HCT116 (cell line): ENCODE measurements around the gene HEATR3. TPM values are rescaled to one million over a fixed set of nuclear protein-coding genes. Genes with fewer than 3 reads are reported as not detected.

ENCODE experiments used
- ATAC-seq: fragments of 200-7000 bp; cut with Tn5 transposase; 2 replicates; pipeline ENCODE4 v1.9.1; 2020; ENCODE audit warnings: mild to moderate bottlenecking, moderate library complexity
- BruUV-seq: library from RNA; stranded (reverse); fragments of 400-500 nt; replicated peaks from 2 replicates; lab custom pipeline; 2021; lab: Mats Ljungman, UMichigan
- CTCF ChIA-PET: fragments of 300-600 bp; sonication (Branson Sonifier 250); formaldehyde crosslinking; loops from one replicate; lab custom pipeline; 2021; ENCODE audit warnings: antibody characterized with exemption; lab: Charles Lee
- POLR2A ChIA-PET: fragments of 300-600, 350-600 bp; sonication (Branson Sonifier 250); formaldehyde crosslinking; loops from one replicate; lab custom pipeline; 2021; ENCODE audit warnings: antibody characterized with exemption; lab: Charles Lee
- RAD21 ChIA-PET, 2 experiments: fragments of 300-600 bp; sonication (Branson Sonifier 250); formaldehyde crosslinking; loops; one replicate each; lab custom pipeline; 2023; ENCODE audit warnings: low total read pairs in 2 of 2; ENCODE audit not compliant: uncharacterized antibody in 2 of 2, unreplicated experiment in 2 of 2, low non-redundant PET in 1 of 2; lab: Charles Lee
- DNase-seq: peaks from one replicate; pipeline ENCODE4 v3.0.0-alpha.2; 2010; ENCODE audit warnings: low read depth, low spot score
- H2AFZ ChIP-seq: fragments of 200-600 bp; shearing (Covaris generic), sonication (generic); 2 replicates; pipeline ENCODE4 v1.6.1; 2017; ENCODE audit warnings: low read depth, mixed run types, mixed read lengths, antibody characterized with exemption, low read length; ENCODE audit not compliant: poor library complexity, severe bottlenecking
- H3K27ac ChIP-seq: 2 replicates; pipeline ENCODE4 v1.5.1; 2012; ENCODE audit warnings: low read depth, low read length
- H3K27me3 ChIP-seq: fragments of 200-600 bp; sonication (generic); 2 replicates; pipeline ENCODE4 v1.6.1; 2016; ENCODE audit warnings: mixed run types, low read length, mixed read lengths; ENCODE audit not compliant: insufficient read depth
- H3K36me3 ChIP-seq, 2 experiments: fragments of 200-500 bp in 1 of 2; fragments of 200-600 bp in 1 of 2; sonication (Bioruptor generic) in 1 of 2; sonication (generic) in 1 of 2; 2 replicates each; pipeline versions ENCODE4 v1.5.1 to v1.6.1; 2014 to 2016; ENCODE audit warnings: low read length in 2 of 2, inconsistent platforms in 1 of 2, mixed read lengths in 1 of 2, mixed run types in 1 of 2; ENCODE audit not compliant: insufficient read depth in 2 of 2, control insufficient read depth in 1 of 2
- H3K4me1 ChIP-seq, 2 experiments: fragments of 200-600 bp in 1 of 2; sonication (generic) in 1 of 2; 2 replicates each; pipeline versions ENCODE4 v1.5.1 to v1.6.1; 2012 to 2017; ENCODE audit warnings: low read length in 2 of 2, inconsistent platforms in 1 of 2, mild to moderate bottlenecking in 1 of 2, mixed read lengths in 1 of 2, mixed run types in 1 of 2, moderate library complexity in 1 of 2; ENCODE audit not compliant: insufficient read depth in 2 of 2, control insufficient read depth in 1 of 2
- H3K4me2 ChIP-seq: fragments of 200-600 bp; sonication (generic); 2 replicates; pipeline ENCODE4 v1.6.1; 2017; ENCODE audit warnings: mixed run types, low read length, mixed read lengths
- H3K4me3 ChIP-seq, 2 experiments: fragments of 200-600 bp in 1 of 2; sonication (generic) in 1 of 2; replicated peaks in 1 of 2; 2 replicates each; pipeline ENCODE4 v1.5.1; 2011 to 2016; ENCODE audit warnings: low read length in 2 of 2, control low read depth in 1 of 2, low read depth in 1 of 2, mild to moderate bottlenecking in 1 of 2, mixed read lengths in 1 of 2, mixed run types in 1 of 2
- H3K79me2 ChIP-seq: fragments of 200-600 bp; sonication (generic); 2 replicates; pipeline ENCODE4 v1.6.1; 2017; ENCODE audit warnings: mild to moderate bottlenecking, mixed run types, low read length, moderate library complexity, mixed read lengths; ENCODE audit not compliant: insufficient read depth
- H3K9ac ChIP-seq: fragments of 200-600 bp; sonication (generic); 2 replicates; pipeline ENCODE4 v1.6.1; 2016; ENCODE audit warnings: low read length, mixed read lengths
- H3K9me2 ChIP-seq: fragments of 200-600 bp; sonication (generic), shearing (Covaris generic); 2 replicates; pipeline ENCODE4 v1.6.1; 2017; ENCODE audit warnings: mixed run types, mild to moderate bottlenecking, moderate library complexity; ENCODE audit not compliant: insufficient read depth
- H3K9me3 ChIP-seq, 2 experiments: fragments of 200-500 bp in 1 of 2; fragments of 200-600 bp in 1 of 2; sonication (Bioruptor generic) in 1 of 2; sonication (generic) in 1 of 2; 2 replicates each; pipeline ENCODE4 v1.6.1; 2014 to 2017; ENCODE audit warnings: low read length in 2 of 2, mixed read lengths in 2 of 2, inconsistent platforms in 1 of 2, low read depth in 1 of 2, mild to moderate bottlenecking in 1 of 2, mixed run types in 1 of 2, moderate library complexity in 1 of 2; ENCODE audit not compliant: control insufficient read depth in 1 of 2, insufficient read depth in 1 of 2
- H4K20me1 ChIP-seq: fragments of 200-600 bp; sonication (generic), shearing (Covaris generic); 2 replicates; pipeline ENCODE4 v1.6.1; 2017; ENCODE audit warnings: mixed run types, mild to moderate bottlenecking, moderate library complexity; ENCODE audit not compliant: insufficient read depth
- CBX3 ChIP-seq: IDR thresholded peaks from 2 replicates; pipeline ENCODE4 v1.6.1; 2012; ENCODE audit warnings: low read depth
- CEBPB ChIP-seq: IDR thresholded peaks from 2 replicates; pipeline ENCODE4 v1.6.1; 2012; ENCODE audit warnings: low read depth
- EGR1 ChIP-seq: IDR thresholded peaks from 2 replicates; pipeline ENCODE4 v1.6.1; 2012; ENCODE audit warnings: low read depth
- ELF1 ChIP-seq: IDR thresholded peaks from 2 replicates; pipeline ENCODE4 v1.6.1; 2012; ENCODE audit warnings: low read depth, borderline replicate concordance
- EZH2 ChIP-seq: fragments of 200-600 bp; sonication (generic); IDR thresholded peaks from 2 replicates; pipeline ENCODE4 v1.6.1; 2017; ENCODE audit warnings: antibody characterized with exemption, mixed run types
- EZH2phosphoT487 ChIP-seq: fragments of 200-600 bp; IDR thresholded peaks from 2 replicates; pipeline ENCODE4 v1.6.1; 2018; ENCODE audit warnings: antibody characterized with exemption, borderline replicate concordance
- FOSL1 ChIP-seq: IDR thresholded peaks from 2 replicates; pipeline ENCODE4 v1.6.1; 2012; ENCODE audit warnings: low read depth
- JUND ChIP-seq: IDR thresholded peaks from 2 replicates; pipeline ENCODE4 v1.6.1; 2012
- POLR2AphosphoS5 ChIP-seq: IDR thresholded peaks from 2 replicates; pipeline ENCODE4 v1.6.1; 2011; ENCODE audit warnings: mild to moderate bottlenecking, low read depth, low read length, moderate library complexity
- SP1 ChIP-seq: IDR thresholded peaks from 2 replicates; pipeline ENCODE4 v1.6.1; 2012; ENCODE audit warnings: low read depth
- SRF ChIP-seq: IDR thresholded peaks from 2 replicates; pipeline ENCODE4 v1.6.1; 2012; ENCODE audit warnings: low read depth
- TCF7L2 ChIP-seq: IDR thresholded peaks from 2 replicates; pipeline ENCODE4 v1.7.0; 2011; ENCODE audit warnings: borderline replicate concordance, inconsistent platforms; ENCODE audit not compliant: insufficient read depth, insufficient read length; ENCODE audit errors: extremely low read depth
- YY1 ChIP-seq: IDR thresholded peaks from 2 replicates; pipeline ENCODE4 v1.6.1; 2011; ENCODE audit warnings: low read length, low read depth, moderate library complexity, mild to moderate bottlenecking; ENCODE audit not compliant: insufficient replicate concordance; ENCODE audit errors: extremely low read depth
- ZFX ChIP-seq: fragments of 450-650 bp; IDR thresholded peaks from 2 replicates; pipeline ENCODE4 v1.6.1; 2017
- ZNF274 ChIP-seq: fragments of 200-500 bp; sonication (Bioruptor generic); IDR thresholded peaks from 2 replicates; pipeline ENCODE4 v1.6.1; 2014; ENCODE audit warnings: mild to moderate bottlenecking, low read depth, low read length, inconsistent platforms
- intact Hi-C: fragments of 100-400 bp; cut with micrococcal nuclease; formaldehyde crosslinking; loops from 2 replicates; pipeline ENCODE4 v1.10.0; 2022
- total RNA-seq: library from RNA; stranded (reverse); gene quantifications from one replicate; pipeline ENCODE4 v1.2.1, GENCODE V29; 2021; ENCODE audit not compliant: unreplicated experiment
- TF ChIP-seq, protein P1 (sequence below): IDR thresholded peaks from 2 replicates; pipeline ENCODE4 v1.6.1; 2012; ENCODE audit warnings: low read depth
- TF ChIP-seq, protein P2 (sequence below): IDR thresholded peaks from 2 replicates; pipeline ENCODE4 v1.6.1; 2012
- TF ChIP-seq, protein P3 (sequence below), 3 experiments: fragments of 200-600 bp in 1 of 3; sonication (generic) in 1 of 3; IDR thresholded peaks in 2 of 3; conservative IDR thresholded peaks in 1 of 3; 2 replicates each; pipeline ENCODE4 v1.5.1; 2012 to 2017; ENCODE audit warnings: low read depth in 2 of 3, low read length in 2 of 3, antibody characterized with exemption in 1 of 3, borderline replicate concordance in 1 of 3, control low read depth in 1 of 3, mild to moderate bottlenecking in 1 of 3, mixed read lengths in 1 of 3, mixed run types in 1 of 3, moderate library complexity in 1 of 3; ENCODE audit not compliant: insufficient read depth in 1 of 3

The HEATR3 gene
- total RNA-seq, 1 experiment from 2014 or later: 16.3 TPM

DNA sequence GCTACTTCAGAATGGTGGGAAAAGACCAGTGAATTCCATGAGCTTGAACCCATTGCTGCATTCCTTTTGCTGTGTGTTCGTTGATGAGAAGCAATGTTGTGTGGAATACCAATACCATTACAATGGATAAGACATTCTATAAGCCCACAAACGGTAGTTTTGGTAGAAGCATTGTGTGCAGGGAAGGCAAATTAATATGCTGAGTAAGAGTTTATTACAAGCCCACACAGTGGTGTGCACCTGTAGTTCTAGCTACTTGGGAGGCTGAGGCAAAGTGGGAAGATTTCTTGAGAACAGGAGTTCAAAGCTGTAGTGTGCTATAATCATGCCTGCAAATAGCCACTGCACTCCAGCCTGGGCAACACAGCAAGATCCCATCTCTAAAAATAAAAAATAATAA is 67.4 kb downstream of the HEATR3 start:
- Histone ChIP-seq H3K9me3 (no peaks in the 10 kb centered on the region), H3K4me3 (no peak overlapping the region), H4K20me1 (no peaks in the 10 kb centered on the region), H3K4me2 (no peak overlapping the region), H3K79me2 (no peaks in the 10 kb centered on the region), H3K27me3 (no peaks in the 10 kb centered on the region), H3K4me1 (no peaks in the 10 kb centered on the region), H3K36me3 (no peaks in the 10 kb centered on the region), H3K9ac (no peak overlapping the region), H3K9me2 (no peaks in the 10 kb centered on the region), H3K27ac (no peak overlapping the region), H2AFZ (no peak overlapping the region)
- ChIA-PET POLR2A (no interaction called here), RAD21 (no interaction called here), CTCF (no interaction called here)
- TF ChIP-seq YY1 (no peak), EZH2phosphoT487 (no peak), POLR2AphosphoS5 (no peak), CEBPB (no peak), JUND (no peak), CBX3 (no peak), ZFX (no peak), FOSL1 (no peak), ELF1 (no peak), SP1 (no peak), EGR1 (no peak), EZH2 (no peak), TCF7L2 (no peak), SRF (no peak), ZNF274 (no peak)
- TF ChIP-seq, protein P1, sequence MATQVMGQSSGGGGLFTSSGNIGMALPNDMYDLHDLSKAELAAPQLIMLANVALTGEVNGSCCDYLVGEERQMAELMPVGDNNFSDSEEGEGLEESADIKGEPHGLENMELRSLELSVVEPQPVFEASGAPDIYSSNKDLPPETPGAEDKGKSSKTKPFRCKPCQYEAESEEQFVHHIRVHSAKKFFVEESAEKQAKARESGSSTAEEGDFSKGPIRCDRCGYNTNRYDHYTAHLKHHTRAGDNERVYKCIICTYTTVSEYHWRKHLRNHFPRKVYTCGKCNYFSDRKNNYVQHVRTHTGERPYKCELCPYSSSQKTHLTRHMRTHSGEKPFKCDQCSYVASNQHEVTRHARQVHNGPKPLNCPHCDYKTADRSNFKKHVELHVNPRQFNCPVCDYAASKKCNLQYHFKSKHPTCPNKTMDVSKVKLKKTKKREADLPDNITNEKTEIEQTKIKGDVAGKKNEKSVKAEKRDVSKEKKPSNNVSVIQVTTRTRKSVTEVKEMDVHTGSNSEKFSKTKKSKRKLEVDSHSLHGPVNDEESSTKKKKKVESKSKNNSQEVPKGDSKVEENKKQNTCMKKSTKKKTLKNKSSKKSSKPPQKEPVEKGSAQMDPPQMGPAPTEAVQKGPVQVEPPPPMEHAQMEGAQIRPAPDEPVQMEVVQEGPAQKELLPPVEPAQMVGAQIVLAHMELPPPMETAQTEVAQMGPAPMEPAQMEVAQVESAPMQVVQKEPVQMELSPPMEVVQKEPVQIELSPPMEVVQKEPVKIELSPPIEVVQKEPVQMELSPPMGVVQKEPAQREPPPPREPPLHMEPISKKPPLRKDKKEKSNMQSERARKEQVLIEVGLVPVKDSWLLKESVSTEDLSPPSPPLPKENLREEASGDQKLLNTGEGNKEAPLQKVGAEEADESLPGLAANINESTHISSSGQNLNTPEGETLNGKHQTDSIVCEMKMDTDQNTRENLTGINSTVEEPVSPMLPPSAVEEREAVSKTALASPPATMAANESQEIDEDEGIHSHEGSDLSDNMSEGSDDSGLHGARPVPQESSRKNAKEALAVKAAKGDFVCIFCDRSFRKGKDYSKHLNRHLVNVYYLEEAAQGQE: no peak
- TF ChIP-seq, protein P2, sequence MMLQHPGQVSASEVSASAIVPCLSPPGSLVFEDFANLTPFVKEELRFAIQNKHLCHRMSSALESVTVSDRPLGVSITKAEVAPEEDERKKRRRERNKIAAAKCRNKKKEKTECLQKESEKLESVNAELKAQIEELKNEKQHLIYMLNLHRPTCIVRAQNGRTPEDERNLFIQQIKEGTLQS: no peak
- TF ChIP-seq, protein P3, sequence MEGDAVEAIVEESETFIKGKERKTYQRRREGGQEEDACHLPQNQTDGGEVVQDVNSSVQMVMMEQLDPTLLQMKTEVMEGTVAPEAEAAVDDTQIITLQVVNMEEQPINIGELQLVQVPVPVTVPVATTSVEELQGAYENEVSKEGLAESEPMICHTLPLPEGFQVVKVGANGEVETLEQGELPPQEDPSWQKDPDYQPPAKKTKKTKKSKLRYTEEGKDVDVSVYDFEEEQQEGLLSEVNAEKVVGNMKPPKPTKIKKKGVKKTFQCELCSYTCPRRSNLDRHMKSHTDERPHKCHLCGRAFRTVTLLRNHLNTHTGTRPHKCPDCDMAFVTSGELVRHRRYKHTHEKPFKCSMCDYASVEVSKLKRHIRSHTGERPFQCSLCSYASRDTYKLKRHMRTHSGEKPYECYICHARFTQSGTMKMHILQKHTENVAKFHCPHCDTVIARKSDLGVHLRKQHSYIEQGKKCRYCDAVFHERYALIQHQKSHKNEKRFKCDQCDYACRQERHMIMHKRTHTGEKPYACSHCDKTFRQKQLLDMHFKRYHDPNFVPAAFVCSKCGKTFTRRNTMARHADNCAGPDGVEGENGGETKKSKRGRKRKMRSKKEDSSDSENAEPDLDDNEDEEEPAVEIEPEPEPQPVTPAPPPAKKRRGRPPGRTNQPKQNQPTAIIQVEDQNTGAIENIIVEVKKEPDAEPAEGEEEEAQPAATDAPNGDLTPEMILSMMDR (IDR thresholded peaks at IDR 0.05 in 2 of 3, conservative IDR thresholded peaks at IDR 0.05 in 1 of 3; ENCODE audit: borderline replicate concordance in 1 of 3, insufficient read depth in 1 of 3, low read depth in 2 of 3, low read length in 2 of 3): no peak
- DNase-seq (no peak), ATAC-seq (no peak)
- BruUV-seq: no TSS peak
- intact Hi-C loops: loop anchor here (10.0 kb wide), 1 partner anchor 542 kb away; no protein-coding TSS in a partner anchor
